Measurements from ENCODE around the gene CTNNA1.
"Not testable (repeated sequence)": the region's sequence is repeated elsewhere in the genome, so short reads cannot be mapped to it uniquely, and the experiment has no call there.

Gene CTNNA1

DNA sequence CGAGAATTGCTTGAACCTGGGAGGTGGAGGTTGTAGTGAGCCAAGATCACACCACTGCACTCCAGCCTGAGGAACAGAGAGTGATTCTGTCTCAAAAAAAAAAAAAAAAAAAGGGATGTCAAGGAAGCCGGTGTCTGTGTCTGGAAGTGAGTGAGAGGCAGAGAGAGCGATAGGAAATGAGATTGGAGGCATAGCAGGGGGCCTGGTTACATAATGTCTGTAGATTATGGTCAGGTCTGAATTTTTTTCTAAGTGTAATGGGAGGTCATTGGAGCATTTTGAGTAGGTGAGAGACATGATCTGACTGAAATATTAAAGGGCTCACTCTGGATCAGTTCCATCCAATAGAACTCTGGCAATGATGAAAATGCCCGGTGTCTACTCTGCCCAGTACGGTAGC is 40.4 kb upstream of the CTNNA1 start:
- Histone ChIP-seq H3K9me3 (ENCODE audit: control insufficient read depth, insufficient read depth, low read length) (no peaks in the 10 kb centered on the region), H3K9me2 (replicated peaks; ENCODE audit: control insufficient read depth, low read length) (no peaks in the 10 kb centered on the region), H3K4me2 (ENCODE audit: low read length) (no peak overlapping the region), H3K27ac (ENCODE audit: low read depth, low read length) (no peak overlapping the region), H3K36me3 (ENCODE audit: control insufficient read depth, low read length) (no peaks in the 10 kb centered on the region), H3K4me3 (ENCODE audit: low read length) (no peak overlapping the region), H3K27me3 (ENCODE audit: control insufficient read depth, low read length) (no peaks in the 10 kb centered on the region), H3K79me2 (ENCODE audit: control insufficient read depth, low read length) (no peaks in the 10 kb centered on the region), H4K20me1 (ENCODE audit: control insufficient read depth, insufficient read depth, low read depth, low read length) (no peaks in the 10 kb centered on the region), H3K4me1 (ENCODE audit: control insufficient read depth, low read length) (no peaks in the 10 kb centered on the region), H3F3A (ENCODE audit: control insufficient read depth, insufficient read depth) (no peaks in the 10 kb centered on the region)
- TF ChIP-seq, protein P1, sequence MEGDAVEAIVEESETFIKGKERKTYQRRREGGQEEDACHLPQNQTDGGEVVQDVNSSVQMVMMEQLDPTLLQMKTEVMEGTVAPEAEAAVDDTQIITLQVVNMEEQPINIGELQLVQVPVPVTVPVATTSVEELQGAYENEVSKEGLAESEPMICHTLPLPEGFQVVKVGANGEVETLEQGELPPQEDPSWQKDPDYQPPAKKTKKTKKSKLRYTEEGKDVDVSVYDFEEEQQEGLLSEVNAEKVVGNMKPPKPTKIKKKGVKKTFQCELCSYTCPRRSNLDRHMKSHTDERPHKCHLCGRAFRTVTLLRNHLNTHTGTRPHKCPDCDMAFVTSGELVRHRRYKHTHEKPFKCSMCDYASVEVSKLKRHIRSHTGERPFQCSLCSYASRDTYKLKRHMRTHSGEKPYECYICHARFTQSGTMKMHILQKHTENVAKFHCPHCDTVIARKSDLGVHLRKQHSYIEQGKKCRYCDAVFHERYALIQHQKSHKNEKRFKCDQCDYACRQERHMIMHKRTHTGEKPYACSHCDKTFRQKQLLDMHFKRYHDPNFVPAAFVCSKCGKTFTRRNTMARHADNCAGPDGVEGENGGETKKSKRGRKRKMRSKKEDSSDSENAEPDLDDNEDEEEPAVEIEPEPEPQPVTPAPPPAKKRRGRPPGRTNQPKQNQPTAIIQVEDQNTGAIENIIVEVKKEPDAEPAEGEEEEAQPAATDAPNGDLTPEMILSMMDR (IDR thresholded peaks at IDR 0.05; ENCODE audit: low read depth, low read length, poor library complexity, severe bottlenecking), result no peak
- TF ChIP-seq EZH2phosphoT487 (IDR thresholded peaks at IDR 0.05; ENCODE audit: borderline replicate concordance, low read length), result no peak

DNA sequence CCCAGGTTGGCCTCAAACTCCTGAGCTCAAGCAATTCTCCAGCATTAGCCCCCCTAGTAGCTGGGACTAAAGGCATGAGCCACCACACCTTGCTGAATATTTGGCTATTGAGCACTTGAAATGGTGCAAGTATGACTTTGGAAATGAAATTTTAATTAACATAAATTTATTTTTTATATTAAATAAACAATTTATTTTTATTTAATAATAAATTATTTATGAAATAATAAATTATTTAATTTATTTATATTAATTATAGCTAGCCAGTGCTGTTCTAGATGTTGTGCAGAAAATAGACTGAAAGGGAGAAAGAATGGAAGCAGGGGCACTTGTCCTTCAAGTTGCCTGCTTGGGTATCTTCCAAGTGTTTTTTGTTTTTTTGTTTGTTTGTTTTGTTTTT is 40.0 kb upstream of the CTNNA1 start:
- no peaks in the 10 kb centered on the region for H3K4me1 ChIP-seq (ENCODE audit: control insufficient read depth, low read length)
- H3K79me2 ChIP-seq (ENCODE audit: control insufficient read depth, low read length), result no peaks in the 10 kb centered on the region
- no peak for TF ChIP-seq EZH2phosphoT487 (IDR thresholded peaks at IDR 0.05; ENCODE audit: borderline replicate concordance, low read length)
- TF ChIP-seq, protein P1 (IDR thresholded peaks at IDR 0.05; ENCODE audit: low read depth, low read length, poor library complexity, severe bottlenecking), result no peak
- no peak overlapping the region for H3K27ac ChIP-seq (ENCODE audit: low read depth, low read length)
- no peaks in the 10 kb centered on the region for H3K9me2 ChIP-seq (replicated peaks; ENCODE audit: control insufficient read depth, low read length)
- no peaks in the 10 kb centered on the region for H3K27me3 ChIP-seq (ENCODE audit: control insufficient read depth, low read length)
- H3K4me2 ChIP-seq (ENCODE audit: low read length), result no peak overlapping the region
- no peaks in the 10 kb centered on the region for H3K36me3 ChIP-seq (ENCODE audit: control insufficient read depth, low read length)
- no peak overlapping the region for H3K4me3 ChIP-seq (ENCODE audit: low read length)
- no peaks in the 10 kb centered on the region for H3K9me3 ChIP-seq (ENCODE audit: control insufficient read depth, insufficient read depth, low read length)
- no peaks in the 10 kb centered on the region for H4K20me1 ChIP-seq (ENCODE audit: control insufficient read depth, insufficient read depth, low read depth, low read length)
- no peaks in the 10 kb centered on the region for H3F3A ChIP-seq (ENCODE audit: control insufficient read depth, insufficient read depth)

DNA sequence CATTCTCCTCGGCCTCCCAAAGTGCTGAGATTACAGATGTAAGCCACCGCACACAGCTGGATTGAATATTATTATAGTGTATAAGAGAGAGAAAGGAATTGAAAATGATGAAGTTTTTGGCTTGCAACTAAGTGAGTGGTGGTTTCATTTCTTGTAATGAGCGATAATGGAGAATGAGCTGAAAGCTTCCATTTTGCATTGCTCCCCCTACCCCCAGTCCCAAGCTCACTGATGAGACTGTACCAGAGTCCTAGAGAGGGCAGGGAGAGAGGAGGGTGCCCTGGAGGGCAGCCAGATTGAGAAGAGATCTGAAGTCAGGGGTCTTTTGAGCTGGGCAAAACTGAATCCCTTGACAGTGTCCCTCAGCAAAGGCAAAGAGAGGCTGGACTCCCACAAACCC is 38.5 kb upstream of the CTNNA1 start:
- TF ChIP-seq, protein P1 (IDR thresholded peaks at IDR 0.05; ENCODE audit: low read depth, low read length, poor library complexity, severe bottlenecking), result no peak
- no peak for TF ChIP-seq EZH2phosphoT487 (IDR thresholded peaks at IDR 0.05; ENCODE audit: borderline replicate concordance, low read length)
- H3K4me2 ChIP-seq (ENCODE audit: low read length), result no peak overlapping the region

DNA sequence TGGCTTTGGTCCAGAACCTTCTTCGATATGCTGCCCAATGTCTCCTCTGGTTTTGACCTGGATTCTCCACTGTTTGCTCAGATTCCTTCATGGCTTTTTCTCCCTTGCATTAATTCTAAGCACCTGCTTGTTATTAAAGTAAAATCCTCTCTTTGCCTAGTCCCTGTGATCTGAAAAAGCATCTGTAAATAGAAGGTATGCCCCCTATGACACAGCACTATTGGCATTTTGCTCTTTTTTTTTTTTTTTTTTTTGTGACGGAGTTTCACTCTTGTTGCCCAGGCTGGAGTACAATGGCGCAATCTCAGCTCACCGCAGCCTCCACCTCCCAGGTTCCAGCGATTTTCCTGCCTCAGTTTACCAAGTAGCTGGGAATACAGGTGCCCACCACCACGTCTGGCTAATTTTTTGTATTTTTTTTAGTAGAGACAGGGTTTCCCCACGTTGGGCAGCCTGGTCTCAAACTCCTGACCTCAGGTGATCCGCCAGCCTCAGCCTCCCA is 37.2 kb upstream of the CTNNA1 start:
- not testable (repeated sequence) for H3K27ac ChIP-seq (ENCODE audit: low read depth, low read length); H4K20me1 ChIP-seq (ENCODE audit: control insufficient read depth, insufficient read depth, low read depth, low read length); H3F3A ChIP-seq (ENCODE audit: control insufficient read depth, insufficient read depth); H3K4me2 ChIP-seq (ENCODE audit: low read length); H3K9me2 ChIP-seq (replicated peaks; ENCODE audit: control insufficient read depth, low read length); H3K79me2 ChIP-seq (ENCODE audit: control insufficient read depth, low read length); H3K4me1 ChIP-seq (ENCODE audit: control insufficient read depth, low read length); H3K27me3 ChIP-seq (ENCODE audit: control insufficient read depth, low read length); H3K4me3 ChIP-seq (ENCODE audit: low read length); H3K9me3 ChIP-seq (ENCODE audit: control insufficient read depth, insufficient read depth, low read length); H3K36me3 ChIP-seq (ENCODE audit: control insufficient read depth, low read length)

More for the DNA sequence above, 38.5 kb upstream of the CTNNA1 start:
- no peaks in the 10 kb centered on the region for H3K36me3 ChIP-seq (ENCODE audit: control insufficient read depth, low read length)
- H3F3A ChIP-seq (ENCODE audit: control insufficient read depth, insufficient read depth), result no peaks in the 10 kb centered on the region
- no peaks in the 10 kb centered on the region for H3K9me2 ChIP-seq (replicated peaks; ENCODE audit: control insufficient read depth, low read length)
- no peaks in the 10 kb centered on the region for H4K20me1 ChIP-seq (ENCODE audit: control insufficient read depth, insufficient read depth, low read depth, low read length)
- no peaks in the 10 kb centered on the region for H3K9me3 ChIP-seq (ENCODE audit: control insufficient read depth, insufficient read depth, low read length)
- no peaks in the 10 kb centered on the region for H3K79me2 ChIP-seq (ENCODE audit: control insufficient read depth, low read length)
- H3K4me1 ChIP-seq (ENCODE audit: control insufficient read depth, low read length), result no peaks in the 10 kb centered on the region
- no peak overlapping the region for H3K4me3 ChIP-seq (ENCODE audit: low read length)
- no peaks in the 10 kb centered on the region for H3K27me3 ChIP-seq (ENCODE audit: control insufficient read depth, low read length)
- no peak overlapping the region for H3K27ac ChIP-seq (ENCODE audit: low read depth, low read length)
